LNCaP clone FGC (cell line): Measurements from ENCODE around the gene PLCD1.

Experiments used
- DNase-seq: peaks from one replicate; pipeline ENCODE4 v3.0.0-alpha.2; 2011; ENCODE audit warnings: low read depth
- H3K4me3 ChIP-seq: 2 replicates; pipeline ENCODE4 v1.5.1; 2011; ENCODE audit warnings: mild to moderate bottlenecking, low read depth, low read length, control low read depth
- CTCF ChIP-seq: IDR thresholded peaks from 2 replicates; pipeline ENCODE4 v1.5.1; 2012; ENCODE audit warnings: mild to moderate bottlenecking; ENCODE audit not compliant: control insufficient read depth, insufficient read depth; ENCODE audit errors: extremely low read depth

Gene PLCD1

GRCh38 chr3:38011111-38011510, 18.3 kb downstream of the PLCD1 start:
- no peak for TF ChIP-seq CTCF
- H3K4me3 ChIP-seq, result no peak overlapping the region
- DNase-seq, result no peak

GRCh38 chr3:38009807-38010591, 19.4 kb downstream of the PLCD1 start:
- no peak for DNase-seq
- H3K4me3 ChIP-seq, result no peak overlapping the region
- TF ChIP-seq CTCF, result no peak

- DNase-seq, result no peak
- H3K4me3 ChIP-seq, result no peak overlapping the region
- TF ChIP-seq CTCF, result no peak
Observed at GRCh38 chr3:38008971-38009580, 20.4 kb downstream of the PLCD1 start.

GRCh38 chr3:38008191-38008701, 21.2 kb downstream of the PLCD1 start:
- DNase-seq, result no peak
- no peak for TF ChIP-seq CTCF
- no peak overlapping the region for H3K4me3 ChIP-seq

GRCh38 chr3:38007754-38008090, 21.7 kb downstream of the PLCD1 start:
- no peak overlapping the region for H3K4me3 ChIP-seq
- no peak for TF ChIP-seq CTCF
- DNase-seq, result no peak

- no peak for DNase-seq
- TF ChIP-seq CTCF, result no peak
- no peak overlapping the region for H3K4me3 ChIP-seq
Observed at GRCh38 chr3:38006445-38006995, 22.9 kb downstream of the PLCD1 start.
